ENCODE results near the gene ICA1L.

The ICA1L gene

GRCh38 chr2:202780514-202781021 is 91.0 kb downstream of the ICA1L start:
- peak in 1 of 5 experiments; percentile 81 for DNase-seq

DNA sequence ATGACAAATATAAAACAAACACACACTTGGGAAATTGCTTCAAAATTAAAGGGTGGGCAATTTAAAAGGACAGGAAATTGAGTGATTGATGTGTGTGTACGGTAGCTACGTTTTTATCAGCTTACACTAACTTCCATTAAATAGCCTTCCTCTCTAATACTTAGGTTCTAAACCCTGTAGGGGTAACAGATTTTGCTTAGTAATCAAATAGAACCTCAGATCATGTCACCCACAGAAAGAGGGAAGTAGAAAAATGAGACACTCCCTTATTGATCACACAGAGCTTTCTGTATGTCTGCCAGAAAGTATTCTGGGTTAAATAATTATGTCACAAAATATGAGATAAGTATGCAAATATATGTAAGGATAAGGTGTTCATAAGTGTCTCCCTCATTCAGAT is 93.3 kb downstream of the ICA1L start:
- DNase-seq = no peak

- DNase-seq = no peak
Measured at GRCh38 chr2:202774104-202774503, 97.5 kb downstream of the ICA1L start.

GRCh38 chr2:202773301-202773973 is 98.1 kb downstream of the ICA1L start:
- DNase-seq = no peak

GRCh38 chr2:202771741-202772460 is 99.7 kb downstream of the ICA1L start:
- DNase-seq = no peak

- DNase-seq = no peak
Measured at GRCh38 chr2:202771336-202771735, 100.2 kb downstream of the ICA1L start.

- no peak for DNase-seq
Measured at GRCh38 chr2:202769201-202769600, 102.4 kb downstream of the ICA1L start.

GRCh38 chr2:202768273-202768672 is 103.3 kb downstream of the ICA1L start:
- DNase-seq = no peak

GRCh38 chr2:202765436-202765835 is 106.1 kb downstream of the ICA1L start:
- DNase-seq = no peak

DNA sequence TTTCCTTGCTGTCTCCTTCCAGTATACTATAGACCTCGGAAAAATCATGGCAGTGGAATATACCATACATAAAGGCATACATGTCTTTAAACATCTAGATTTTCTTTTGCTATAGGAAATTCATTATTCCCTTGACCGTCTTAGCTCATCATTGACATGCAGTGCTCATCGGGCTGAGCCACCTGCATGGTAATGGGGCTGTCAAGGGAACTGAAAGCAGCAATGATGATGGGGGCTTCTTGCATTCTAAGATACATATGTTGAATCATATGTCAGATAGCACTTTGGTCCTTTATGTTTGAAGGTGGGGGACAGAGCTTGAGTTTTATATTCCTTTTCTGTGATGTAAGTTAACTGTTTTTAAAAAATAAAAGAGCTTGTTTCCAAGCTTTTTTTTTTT is 106.6 kb downstream of the ICA1L start:
- no peak for DNase-seq

- DNase-seq = no peak
Measured at GRCh38 chr2:202763916-202764315, 107.7 kb downstream of the ICA1L start.

DNA sequence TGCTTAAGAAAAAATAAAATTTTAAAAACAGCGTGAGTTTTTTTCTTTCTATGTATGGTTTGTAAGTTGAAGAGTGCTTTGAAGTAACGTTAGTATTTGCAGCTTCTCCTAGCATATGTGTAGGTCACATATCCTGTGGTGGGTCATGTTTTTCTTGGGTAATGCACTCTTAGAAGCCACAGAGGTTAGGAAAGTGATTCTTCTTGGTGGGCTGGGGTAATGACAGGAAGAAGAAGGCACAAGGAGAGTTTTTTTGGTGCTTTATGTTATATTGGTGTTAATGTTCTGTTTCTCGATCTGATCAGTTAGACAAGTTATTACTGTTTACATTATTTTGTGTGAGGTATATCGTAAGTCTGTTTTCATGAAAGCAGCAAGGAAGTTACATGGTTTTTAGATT is 109.0 kb downstream of the ICA1L start:
- DNase-seq = peak in 2 of 5 experiments; percentile 2 to 74

GRCh38 chr2:202760848-202761247 is 110.7 kb downstream of the ICA1L start:
- DNase-seq = peak in 1 of 5 experiments; percentile 7

DNA sequence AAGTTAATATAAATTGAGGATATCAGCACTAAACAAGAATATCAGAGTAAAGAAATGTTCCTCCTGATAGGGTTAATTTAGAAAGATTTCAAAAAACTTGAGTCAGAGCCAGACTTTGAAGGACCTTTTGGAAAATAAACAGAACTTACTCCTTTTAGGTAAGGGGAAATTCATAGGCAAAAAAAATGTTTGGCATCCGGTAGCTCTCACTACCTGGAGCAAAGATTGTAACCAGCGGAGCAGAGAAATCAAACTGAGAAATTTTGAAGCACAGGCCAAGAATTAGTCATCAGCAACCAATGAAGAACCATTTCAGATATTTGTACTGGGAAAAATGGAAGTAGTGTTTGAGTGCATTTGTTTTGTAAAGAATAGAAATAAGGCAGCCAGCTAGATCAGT is 113.0 kb downstream of the ICA1L start:
- no peak for DNase-seq

DNA sequence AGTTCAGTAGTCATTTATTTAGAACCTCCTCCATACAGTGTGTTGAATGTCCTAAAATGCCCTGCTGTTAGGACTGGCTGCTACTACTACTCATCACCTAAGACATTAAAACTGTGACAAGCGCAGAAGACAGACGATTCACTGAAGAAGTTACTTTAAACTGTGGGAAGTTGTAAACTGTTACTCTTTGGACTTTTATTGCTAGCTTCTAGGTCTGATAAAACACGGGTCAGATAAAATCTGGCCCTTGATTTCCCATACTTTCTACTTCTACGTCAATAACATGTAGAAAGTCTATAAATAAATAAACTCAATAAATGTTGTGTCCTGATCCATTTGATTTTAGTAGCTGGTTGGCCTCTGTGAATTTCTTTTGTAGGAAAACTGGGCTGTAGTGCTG is 113.4 kb downstream of the ICA1L start:
- DNase-seq = no peak

DNA sequence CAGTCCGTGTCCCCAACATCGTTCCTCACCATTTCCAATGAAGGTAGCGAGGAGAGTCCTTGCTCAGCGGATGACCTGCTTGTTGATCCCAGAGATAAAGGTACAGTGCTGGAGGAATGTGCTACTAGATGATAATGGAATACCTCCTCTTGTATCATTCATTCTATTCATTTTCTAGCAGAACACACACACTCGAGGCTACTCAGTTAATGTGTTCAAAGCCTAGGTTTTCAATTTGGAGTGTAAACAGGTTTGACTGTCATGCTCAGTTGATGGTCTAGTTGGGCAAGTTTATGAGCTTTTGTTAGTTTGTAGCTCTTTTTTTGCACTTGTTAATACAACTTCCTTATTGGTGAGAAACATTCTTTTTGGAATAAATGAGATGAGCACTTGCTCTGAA is 114.2 kb downstream of the ICA1L start:
- DNase-seq = no peak

GRCh38 chr2:202756598-202756997 is 115.0 kb downstream of the ICA1L start:
- no peak for DNase-seq

- DNase-seq = no peak
Measured at GRCh38 chr2:202754936-202755335, 116.6 kb downstream of the ICA1L start.

GRCh38 chr2:202752071-202752470 is 119.5 kb downstream of the ICA1L start:
- no peak for DNase-seq

- no peak for DNase-seq
Measured at GRCh38 chr2:202750763-202751427, 120.7 kb downstream of the ICA1L start.

DNA sequence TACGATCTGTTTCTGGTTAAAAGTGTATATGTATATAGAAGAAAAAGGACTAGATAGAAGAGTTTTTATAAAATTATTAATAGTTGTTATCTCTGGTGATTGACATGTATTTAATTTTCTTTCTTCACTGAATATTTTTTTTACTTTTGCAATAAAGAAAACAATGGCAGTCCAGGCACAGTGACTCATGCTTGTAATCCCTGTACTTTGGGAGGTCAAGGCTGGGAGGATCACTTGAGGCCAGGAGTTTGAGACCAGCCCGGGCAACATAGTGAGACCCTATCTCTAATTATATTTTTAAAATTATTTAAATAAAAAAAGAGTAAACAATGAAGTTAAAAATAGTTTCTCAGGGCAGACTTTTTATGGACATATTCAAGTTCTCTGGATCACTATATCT is 122.1 kb downstream of the ICA1L start:
- DNase-seq = no peak

GRCh38 chr2:202743613-202744012 is 128.0 kb downstream of the ICA1L start:
- DNase-seq = no peak

GRCh38 chr2:202736826-202737225 is 134.7 kb downstream of the ICA1L start:
- DNase-seq = no peak

- DNase-seq = no peak
Measured at GRCh38 chr2:202726070-202726469, 145.5 kb downstream of the ICA1L start.
